Measurements from ENCODE around the gene VSX2.

GRCh38 chr14:74220991-74221390 is 18.3 kb upstream of the VSX2 start:
- TF ChIP-seq CTCF (IDR thresholded peaks at IDR 0.05; ENCODE audit: insufficient read depth, low read depth, low read length) (no peak), EZH2 (IDR thresholded peaks at IDR 0.05; ENCODE audit: insufficient read depth, low read length) (no peak)
